ENCODE measurements around the gene DHFR.
"Not testable (repeated sequence)": the region's sequence is repeated elsewhere in the genome, so short reads cannot be mapped to it uniquely, and the experiment has no call there.

DHFR gene

DNA sequence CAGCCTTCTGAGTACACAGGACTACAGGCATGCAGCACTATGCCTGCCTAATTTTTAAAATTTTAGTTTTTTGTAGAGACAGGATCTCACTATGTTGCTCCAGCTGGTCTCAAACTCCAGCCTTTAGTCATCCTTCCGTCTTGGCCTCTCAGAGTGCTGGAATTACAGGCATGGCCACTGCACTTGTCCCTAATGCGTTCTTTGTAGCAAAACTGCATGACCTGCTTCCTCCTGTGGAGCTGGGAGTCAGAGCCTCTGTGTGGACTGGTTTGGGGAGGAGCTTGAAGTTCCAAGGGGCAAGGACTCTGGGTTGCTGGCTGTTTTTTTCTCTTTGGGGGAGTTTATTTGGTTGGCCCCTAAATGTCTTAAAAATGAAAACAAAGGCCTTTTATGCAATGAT lies 62.0 kb downstream of the DHFR start:
- TF ChIP-seq, protein P1, sequence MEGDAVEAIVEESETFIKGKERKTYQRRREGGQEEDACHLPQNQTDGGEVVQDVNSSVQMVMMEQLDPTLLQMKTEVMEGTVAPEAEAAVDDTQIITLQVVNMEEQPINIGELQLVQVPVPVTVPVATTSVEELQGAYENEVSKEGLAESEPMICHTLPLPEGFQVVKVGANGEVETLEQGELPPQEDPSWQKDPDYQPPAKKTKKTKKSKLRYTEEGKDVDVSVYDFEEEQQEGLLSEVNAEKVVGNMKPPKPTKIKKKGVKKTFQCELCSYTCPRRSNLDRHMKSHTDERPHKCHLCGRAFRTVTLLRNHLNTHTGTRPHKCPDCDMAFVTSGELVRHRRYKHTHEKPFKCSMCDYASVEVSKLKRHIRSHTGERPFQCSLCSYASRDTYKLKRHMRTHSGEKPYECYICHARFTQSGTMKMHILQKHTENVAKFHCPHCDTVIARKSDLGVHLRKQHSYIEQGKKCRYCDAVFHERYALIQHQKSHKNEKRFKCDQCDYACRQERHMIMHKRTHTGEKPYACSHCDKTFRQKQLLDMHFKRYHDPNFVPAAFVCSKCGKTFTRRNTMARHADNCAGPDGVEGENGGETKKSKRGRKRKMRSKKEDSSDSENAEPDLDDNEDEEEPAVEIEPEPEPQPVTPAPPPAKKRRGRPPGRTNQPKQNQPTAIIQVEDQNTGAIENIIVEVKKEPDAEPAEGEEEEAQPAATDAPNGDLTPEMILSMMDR (conservative IDR thresholded peaks at IDR 0.05; ENCODE audit: control insufficient read depth, insufficient read depth, low read depth, low read length) = no peak
- DNase-seq (ENCODE audit: low read depth) = no peak
- H3K4me3 ChIP-seq (ENCODE audit: control insufficient read depth, low read depth, low read length) = no peak overlapping the region

DNA sequence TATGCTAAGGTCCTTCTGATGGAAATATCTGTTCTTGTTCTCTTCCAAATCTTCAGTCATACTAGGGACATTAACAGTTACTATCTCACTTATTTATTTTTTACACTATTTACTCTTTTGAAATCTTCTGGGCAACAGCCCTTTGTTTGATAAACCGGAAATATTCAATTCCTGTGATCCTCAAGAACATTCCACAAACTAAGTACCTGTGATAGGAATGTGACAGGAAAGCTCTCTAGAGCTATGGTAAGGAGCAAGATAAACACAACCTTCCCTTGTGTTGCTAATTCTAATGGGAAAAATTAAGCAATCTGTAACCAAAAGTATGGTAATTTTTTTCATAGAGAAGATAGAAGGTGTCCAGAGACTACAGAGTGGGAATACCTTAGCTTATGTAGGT lies 62.7 kb downstream of the DHFR start:
- no peak for DNase-seq (ENCODE audit: low read depth)
- TF ChIP-seq, protein P1 (conservative IDR thresholded peaks at IDR 0.05; ENCODE audit: control insufficient read depth, insufficient read depth, low read depth, low read length) = no peak
- no peak overlapping the region for H3K4me3 ChIP-seq (ENCODE audit: control insufficient read depth, low read depth, low read length)

DNA sequence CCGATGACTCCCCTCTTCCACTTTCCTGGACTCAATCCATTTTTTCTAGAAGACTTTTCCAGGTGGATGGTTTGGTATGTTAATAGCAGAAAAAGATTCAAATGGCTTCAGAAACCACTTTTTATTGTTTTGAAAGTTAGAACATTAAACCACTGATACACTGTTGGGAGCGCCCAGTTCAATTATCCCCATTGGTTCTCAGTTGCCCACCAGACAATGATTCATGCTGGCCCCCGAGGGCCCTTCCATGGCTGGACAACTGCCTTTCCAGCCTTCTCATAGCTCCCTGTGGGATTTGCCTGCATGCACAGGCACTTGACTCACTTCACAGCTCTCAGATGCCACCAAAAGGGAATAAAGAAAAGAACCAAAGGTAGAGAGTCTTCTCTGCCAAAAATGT lies 63.4 kb downstream of the DHFR start:
- DNase-seq (ENCODE audit: low read depth) = peak; percentile 44
- H3K4me3 ChIP-seq (ENCODE audit: control insufficient read depth, low read depth, low read length) = no peak overlapping the region
- TF ChIP-seq, protein P1 (conservative IDR thresholded peaks at IDR 0.05; ENCODE audit: control insufficient read depth, insufficient read depth, low read depth, low read length) = no peak

DNA sequence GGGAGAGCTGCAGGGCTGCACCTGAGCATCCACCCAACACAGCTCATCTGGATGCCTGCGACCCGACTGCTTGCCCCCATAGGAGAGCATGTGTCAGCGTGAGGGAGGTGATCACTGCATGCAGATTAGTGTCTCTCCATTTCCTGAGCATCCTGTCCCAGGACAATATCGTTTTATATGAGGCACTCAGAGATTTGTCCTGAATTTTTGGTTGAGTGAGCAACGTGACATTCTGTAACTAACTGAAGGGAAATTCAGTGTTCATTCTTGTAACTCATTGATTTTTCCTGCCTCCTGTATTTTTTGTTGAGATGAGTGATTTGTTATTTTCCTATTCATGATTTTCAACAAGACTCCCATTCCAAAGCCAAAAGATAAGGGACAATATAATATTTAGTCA lies 64.0 kb downstream of the DHFR start:
- no peak for DNase-seq (ENCODE audit: low read depth)
- no peak overlapping the region for H3K4me3 ChIP-seq (ENCODE audit: control insufficient read depth, low read depth, low read length)
- TF ChIP-seq, protein P1 (conservative IDR thresholded peaks at IDR 0.05; ENCODE audit: control insufficient read depth, insufficient read depth, low read depth, low read length) = no peak

DNA sequence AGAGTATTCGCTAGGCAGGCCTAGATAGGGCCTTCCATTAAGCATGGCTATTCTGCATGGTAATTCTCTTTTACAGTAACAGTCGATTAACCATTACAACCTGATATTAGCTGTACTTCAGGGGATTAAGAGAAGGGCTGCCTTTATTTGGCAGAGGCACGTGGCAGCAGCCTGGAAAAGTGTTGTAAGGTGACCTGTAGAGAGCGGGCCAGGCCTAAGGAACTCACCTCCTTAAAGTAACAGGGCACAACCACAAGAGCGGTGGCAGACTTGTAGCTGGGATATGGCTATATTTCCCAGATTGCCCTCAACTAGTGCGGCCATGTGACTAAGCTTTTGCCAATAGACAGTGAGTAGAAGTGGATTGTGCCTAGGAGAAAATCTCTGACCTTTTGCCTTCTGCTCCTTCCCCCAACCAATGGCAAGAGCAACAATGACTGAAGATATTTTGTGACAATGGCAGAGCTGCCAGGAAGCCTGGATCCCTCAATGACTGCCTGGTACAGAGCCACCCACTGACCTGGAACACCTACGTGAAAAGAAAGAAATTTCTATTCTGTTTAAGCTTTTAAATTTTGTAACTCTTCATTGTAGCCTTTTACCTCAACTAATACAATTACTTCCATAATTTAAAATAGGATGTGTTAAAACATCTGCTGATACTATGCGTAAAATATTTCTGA lies 65.8 kb downstream of the DHFR start:
- TF ChIP-seq, protein P1 (conservative IDR thresholded peaks at IDR 0.05; ENCODE audit: control insufficient read depth, insufficient read depth, low read depth, low read length) = no peak
- no peak overlapping the region for H3K4me3 ChIP-seq (ENCODE audit: control insufficient read depth, low read depth, low read length)

DNA sequence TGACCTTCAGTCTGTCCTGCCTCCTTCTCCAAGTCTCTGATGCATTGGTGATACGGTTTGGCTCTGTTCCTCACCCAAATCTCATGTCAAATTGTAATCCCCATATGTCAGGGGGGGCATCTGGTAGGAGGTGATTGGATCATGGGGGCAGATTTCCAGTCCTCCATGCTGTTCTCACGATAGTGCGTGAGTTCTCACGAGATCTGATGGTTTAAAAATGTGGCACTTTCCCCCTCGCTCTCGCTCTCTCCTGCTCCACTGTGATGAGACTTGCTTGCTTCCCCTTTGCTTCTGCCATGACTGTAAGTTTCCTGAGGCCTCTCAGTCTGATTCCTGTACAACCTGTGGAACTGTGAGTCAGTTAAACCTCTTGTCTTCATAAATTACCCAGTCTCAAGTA lies 70.0 kb downstream of the DHFR start:
- no peak overlapping the region for H3K4me3 ChIP-seq (ENCODE audit: control insufficient read depth, low read depth, low read length)
- TF ChIP-seq, protein P1 (conservative IDR thresholded peaks at IDR 0.05; ENCODE audit: control insufficient read depth, insufficient read depth, low read depth, low read length) = no peak
- DNase-seq (ENCODE audit: low read depth) = no peak

More for the DNA sequence above, 65.8 kb downstream of the DHFR start:
- no peak for DNase-seq (ENCODE audit: low read depth)

DNA sequence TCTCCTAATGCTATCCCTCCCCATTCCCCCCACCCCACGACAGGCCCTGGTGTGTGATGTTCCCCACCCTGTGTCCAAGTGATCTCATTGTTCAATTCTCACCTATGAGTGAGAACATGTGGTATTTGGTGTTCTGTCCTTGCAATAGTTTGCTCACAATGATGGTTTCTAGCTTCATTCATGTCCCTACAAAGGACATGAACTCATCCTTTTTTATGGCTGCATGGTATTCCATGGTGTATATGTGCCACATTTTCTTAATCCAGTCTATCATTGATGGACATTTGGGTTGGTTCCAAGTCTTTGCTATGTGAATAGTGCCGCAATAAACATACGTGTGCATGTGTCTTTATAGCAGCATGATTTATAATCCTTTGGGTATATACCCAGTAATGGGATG lies 74.5 kb downstream of the DHFR start:
- not testable (repeated sequence) for DNase-seq (ENCODE audit: low read depth); H3K4me3 ChIP-seq (ENCODE audit: control insufficient read depth, low read depth, low read length)
